ENCODE measurements around the gene RND2.

RND2 gene

DNA sequence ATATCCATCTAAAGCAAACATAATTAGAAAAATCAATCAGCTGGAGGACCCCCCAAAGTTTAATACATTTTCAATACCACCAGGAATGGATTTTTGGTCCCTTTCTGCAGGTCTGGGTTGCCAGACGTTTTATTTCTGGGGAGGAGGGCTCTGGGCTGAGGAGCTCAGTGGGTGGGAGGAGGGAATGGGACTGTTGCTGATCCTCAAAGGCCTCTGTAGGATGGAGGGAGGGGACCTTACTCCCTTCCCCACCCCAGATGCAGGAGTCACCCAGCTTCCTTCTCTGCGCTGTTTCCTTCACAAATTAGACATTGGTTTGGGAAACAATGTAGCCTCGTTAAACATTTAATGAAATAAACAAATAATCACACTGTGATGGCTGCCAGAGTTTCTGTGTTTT lies 6.6 kb downstream of the RND2 start:
- no peak for TF ChIP-seq ZFX (IDR thresholded peaks at IDR 0.05)
- TF ChIP-seq, protein P1, sequence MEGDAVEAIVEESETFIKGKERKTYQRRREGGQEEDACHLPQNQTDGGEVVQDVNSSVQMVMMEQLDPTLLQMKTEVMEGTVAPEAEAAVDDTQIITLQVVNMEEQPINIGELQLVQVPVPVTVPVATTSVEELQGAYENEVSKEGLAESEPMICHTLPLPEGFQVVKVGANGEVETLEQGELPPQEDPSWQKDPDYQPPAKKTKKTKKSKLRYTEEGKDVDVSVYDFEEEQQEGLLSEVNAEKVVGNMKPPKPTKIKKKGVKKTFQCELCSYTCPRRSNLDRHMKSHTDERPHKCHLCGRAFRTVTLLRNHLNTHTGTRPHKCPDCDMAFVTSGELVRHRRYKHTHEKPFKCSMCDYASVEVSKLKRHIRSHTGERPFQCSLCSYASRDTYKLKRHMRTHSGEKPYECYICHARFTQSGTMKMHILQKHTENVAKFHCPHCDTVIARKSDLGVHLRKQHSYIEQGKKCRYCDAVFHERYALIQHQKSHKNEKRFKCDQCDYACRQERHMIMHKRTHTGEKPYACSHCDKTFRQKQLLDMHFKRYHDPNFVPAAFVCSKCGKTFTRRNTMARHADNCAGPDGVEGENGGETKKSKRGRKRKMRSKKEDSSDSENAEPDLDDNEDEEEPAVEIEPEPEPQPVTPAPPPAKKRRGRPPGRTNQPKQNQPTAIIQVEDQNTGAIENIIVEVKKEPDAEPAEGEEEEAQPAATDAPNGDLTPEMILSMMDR (conservative IDR thresholded peaks at IDR 0.05), result no peak

DNA sequence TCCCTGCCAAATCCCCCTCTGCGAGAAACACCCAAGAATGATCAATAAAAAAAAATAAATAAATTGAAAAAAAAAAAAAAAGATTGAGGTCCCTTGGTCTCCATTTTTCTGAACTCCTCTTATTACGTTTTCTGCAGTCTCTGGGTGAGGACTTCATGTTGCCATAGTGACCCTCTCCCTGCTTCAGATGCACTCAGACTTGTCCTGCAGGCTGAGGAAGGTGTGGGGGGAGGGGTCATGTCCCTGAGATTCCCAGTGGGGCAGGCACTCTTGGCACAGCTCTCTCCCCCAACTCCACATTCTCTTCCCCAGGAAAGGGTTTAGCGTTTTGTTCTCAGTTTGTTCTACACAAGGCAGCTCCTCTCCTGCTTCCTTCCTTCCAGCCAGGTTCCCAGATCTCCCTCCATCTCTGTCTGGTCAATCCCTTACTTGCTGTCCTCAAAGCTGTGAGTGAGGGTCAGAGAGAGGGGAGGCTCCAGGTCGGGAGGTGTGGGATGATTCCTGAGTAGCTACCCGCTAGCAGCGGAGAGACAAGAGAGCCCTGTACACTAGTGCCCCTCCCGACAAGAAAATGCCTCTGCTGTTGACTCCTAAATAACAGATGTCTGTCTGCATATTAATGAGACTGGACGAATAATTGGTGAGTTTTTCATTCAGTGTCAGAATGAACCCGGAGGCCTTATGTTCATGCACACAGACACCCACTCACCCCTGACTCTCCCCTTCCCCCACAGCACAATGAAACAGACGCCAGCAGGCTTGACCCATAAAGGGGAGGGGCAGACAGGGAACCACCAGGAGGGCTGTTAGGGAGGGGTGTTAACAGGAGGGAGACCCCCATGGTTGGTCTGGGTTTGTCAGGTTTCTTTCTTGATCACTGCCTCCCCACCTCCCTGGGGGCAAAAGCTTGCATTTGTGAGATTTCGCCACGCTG lies 9.2 kb downstream of the RND2 start:
- H3K27ac ChIP-seq, result no peak overlapping the region
- TF ChIP-seq, protein P1 (conservative IDR thresholded peaks at IDR 0.05), result no peak
- no peak for TF ChIP-seq ZFX (IDR thresholded peaks at IDR 0.05)

More for the DNA sequence above, 6.6 kb downstream of the RND2 start:
- no peak overlapping the region for H3K27ac ChIP-seq

DNA sequence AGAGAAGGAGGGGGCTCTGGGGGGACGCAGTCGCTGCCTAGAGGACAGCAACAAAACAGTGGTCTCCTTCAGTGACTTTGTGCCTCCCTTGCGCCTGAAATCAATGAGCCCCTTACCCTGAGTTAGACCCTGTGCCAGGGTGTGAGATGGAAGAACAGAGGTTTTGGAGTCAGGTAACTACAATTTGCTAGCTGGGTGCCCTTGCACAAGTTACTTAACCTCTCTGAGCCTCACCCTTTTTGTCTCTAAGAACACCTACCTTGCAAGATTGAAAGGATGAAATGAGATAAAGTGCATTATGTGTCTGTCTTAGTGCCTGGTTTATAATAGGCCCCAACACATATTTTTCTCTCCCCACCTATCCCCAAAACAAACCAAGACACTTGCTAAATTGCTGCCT lies 9.9 kb downstream of the RND2 start:
- TF ChIP-seq, protein P1 (conservative IDR thresholded peaks at IDR 0.05), result no peak
- no peak for TF ChIP-seq ZFX (IDR thresholded peaks at IDR 0.05)
- H3K27ac ChIP-seq, result no peak overlapping the region

DNA sequence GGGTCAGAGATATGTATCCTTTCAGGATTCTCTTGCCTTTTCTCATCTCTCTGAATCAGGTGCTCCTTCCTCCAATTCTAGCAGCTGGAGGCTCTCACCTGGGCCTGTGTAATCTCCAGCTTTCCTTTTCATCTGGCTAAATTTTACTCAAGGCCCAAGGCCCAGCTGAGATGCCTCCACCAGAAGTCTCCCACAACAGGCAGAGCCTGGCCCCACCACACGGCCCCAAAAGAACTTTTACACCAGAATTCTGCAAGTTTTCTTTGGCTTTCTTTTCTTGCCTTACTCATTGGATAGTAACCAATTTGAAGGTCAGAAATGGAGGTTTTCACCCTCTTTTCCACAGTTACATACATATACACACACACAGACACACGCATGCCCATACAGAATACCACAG lies 14.6 kb downstream of the RND2 start:
- TF ChIP-seq, protein P1 (conservative IDR thresholded peaks at IDR 0.05), result no peak
- no peak for TF ChIP-seq ZFX (IDR thresholded peaks at IDR 0.05)
- no peak overlapping the region for H3K27ac ChIP-seq

DNA sequence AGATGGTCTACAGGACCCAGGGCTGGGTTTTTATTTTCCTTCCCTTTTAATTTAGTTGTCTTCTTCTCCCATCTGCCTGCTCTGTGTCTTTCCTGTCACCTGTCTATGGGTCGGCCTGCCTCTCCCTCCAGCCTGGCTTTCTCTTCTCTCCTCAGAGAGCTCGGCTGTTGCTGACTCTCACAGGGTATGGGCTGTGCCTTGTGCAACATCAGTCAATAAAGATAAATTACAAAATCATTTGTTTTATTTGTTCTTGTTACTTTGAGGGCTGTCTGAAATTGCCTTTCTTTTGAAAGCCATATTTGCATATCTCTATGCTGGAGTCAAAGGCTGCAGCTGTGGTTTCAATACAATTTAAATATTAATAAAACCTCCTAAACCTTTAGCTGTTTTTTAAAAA lies 15.6 kb downstream of the RND2 start:
- no peak overlapping the region for H3K27ac ChIP-seq
- TF ChIP-seq, protein P1 (conservative IDR thresholded peaks at IDR 0.05), result no peak

DNA sequence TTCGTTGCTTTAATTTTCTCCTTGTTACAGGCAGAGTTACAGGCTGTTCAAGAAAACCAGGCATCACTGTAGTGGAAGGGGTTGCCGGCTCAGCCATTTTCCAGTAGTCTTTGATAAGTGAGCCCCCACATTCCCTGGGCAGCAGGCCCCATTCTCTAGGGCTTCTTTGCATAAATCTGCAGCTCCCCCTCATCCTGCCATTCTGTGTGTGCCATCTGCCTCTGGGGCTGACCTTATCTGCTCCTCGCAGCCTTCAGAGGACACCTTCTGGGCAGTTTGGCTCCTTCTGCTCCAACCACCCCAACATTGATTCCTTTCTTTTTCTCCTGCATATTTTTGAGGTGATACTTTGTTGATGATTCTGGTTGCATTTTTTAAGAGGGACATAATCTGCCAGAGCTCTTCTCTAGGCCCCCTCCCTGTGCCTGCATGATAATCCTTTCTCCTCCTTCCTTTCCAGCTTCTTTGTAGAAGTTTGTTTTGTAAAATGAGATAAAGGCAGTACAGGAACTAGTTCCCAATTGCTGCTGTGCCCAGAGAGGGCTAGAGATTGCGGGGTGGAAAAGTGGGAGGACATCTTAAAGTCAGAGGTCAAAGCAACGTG lies 17.1 kb downstream of the RND2 start:
- TF ChIP-seq, protein P1 (conservative IDR thresholded peaks at IDR 0.05), result no peak
- no peak for TF ChIP-seq ZFX (IDR thresholded peaks at IDR 0.05)
- H3K27ac ChIP-seq, result no peak overlapping the region

DNA sequence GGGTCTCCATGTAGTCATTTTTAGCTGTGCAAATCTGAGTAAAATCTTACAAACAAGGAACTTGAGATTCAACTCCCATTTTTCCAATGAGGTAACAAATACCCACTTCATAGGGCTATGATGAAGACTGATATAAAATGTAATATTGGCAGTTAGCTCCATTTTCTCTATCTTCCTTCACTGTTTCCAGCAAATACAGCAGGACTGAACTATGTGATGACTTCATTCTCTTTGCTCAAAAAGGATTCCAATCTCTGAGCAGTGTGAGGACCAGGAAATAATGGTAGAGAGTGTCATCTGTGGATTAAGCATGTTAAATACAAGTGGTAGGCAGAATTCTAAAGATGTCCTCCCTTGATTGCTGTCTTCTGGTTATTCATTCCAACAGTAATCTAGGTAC lies 18.3 kb downstream of the RND2 start:
- no peak overlapping the region for H3K27ac ChIP-seq
- TF ChIP-seq, protein P1 (conservative IDR thresholded peaks at IDR 0.05), result no peak
- no peak for TF ChIP-seq ZFX (IDR thresholded peaks at IDR 0.05)
